CD4-positive, alpha-beta T cell treated with Interleukin-17A for 1 hour (primary cell): ENCODE data around the gene MAGI2.
"Not testable (repeated sequence)": the region's sequence is repeated elsewhere in the genome, so short reads cannot be mapped to it uniquely, and the experiment has no call there.

Experiments
- DNase-seq: peaks from one replicate; pipeline ENCODE4 v3.0.0-alpha.2; 2020

MAGI2 gene

DNA sequence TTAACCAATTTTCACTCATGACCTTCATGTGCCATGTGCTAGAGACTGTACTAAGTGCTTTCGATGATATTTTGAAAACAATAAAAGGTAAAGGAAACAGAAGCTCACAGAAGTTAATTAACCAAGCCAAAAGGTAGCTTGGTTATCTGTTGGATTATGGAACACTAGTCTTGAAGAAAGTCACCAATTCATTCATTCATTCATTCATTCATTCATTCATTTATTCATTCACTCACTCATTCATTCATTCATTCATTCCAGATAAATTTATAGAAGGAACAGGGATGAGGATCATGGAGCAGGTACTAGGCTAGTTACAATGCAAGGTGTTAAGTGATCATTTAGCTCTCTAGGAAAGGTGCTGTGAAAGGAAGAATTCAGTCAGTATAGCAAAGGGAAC lies 322.8 kb downstream of the MAGI2 start:
- no peak for DNase-seq

DNA sequence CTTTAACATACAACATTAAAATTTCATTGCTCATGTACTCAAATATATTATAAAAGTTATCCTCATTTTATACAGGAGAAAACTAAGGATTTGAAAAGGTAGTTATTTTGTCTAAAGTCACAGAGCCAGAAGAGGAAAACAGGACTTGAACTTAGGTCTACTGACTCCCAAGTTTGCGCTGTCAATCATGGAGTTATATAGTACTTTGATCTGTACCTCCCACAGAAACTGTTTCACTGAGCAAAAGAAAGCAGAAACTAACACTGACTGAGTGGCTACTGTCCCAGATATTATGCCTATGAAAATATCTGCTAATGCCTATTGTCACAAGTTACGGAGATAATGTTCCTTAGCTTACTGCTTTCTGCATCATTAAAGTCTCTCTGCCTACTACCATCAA lies 329.1 kb downstream of the MAGI2 start:
- DNase-seq: no peak

DNA sequence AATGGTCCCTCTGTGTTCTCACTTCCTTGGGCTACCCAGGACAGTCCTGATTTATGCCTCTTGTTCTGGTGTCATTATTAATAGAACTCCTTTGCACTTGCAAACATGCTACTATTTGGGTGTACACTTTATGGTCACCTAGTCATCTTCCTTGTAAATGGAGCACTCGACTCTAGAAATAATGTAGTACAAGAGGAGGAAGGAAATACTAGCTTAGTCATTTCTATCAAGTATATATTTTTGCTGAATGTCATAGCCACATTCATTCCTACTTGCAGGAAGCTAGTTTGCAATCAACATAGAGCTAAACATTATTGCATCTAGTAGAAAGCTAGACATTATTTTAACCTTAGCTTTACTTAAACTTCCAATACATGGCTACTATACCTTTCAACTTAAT lies 335.3 kb downstream of the MAGI2 start:
- no peak for DNase-seq

DNA sequence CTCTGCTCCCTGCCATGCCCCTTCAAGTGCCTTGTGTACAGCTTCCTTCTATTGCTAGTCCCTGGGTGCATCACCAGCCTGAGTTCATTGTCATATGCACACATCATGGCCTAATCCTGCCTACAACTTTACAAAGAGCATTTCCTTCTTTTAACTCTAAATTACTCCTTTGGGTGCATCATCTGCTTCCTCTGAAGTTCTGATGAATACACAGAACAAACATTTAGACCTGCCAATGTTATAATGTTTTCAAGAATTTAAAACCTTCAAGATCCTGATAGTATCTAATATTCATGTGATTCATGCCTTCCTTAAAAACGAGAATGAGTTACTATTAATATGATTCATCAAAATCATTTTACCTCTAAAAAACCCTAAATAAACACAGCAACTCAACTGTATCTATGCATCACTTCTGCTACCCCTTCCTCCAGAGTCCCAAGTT lies 357.1 kb downstream of the MAGI2 start:
- DNase-seq: no peak

DNA sequence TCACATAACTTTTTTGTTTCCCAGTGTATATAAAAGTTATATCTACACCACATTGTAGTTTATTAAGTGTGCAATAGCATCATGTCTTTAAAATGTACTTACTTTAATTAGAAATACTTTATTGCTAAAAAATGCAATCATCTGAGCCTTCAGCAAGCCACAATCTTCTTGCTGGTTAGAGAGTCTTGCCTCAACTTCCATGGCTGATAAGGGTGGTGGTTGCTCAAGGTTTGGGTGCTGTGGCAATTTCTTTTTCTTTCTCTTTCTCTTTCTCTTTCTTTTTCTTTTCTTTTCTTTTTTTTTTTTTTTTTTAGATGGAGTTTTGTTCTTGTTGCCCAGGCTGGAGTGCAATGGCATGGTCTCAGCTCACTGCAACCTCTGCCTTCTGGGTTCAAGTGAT lies 360.0 kb downstream of the MAGI2 start:
- no peak for DNase-seq

DNA sequence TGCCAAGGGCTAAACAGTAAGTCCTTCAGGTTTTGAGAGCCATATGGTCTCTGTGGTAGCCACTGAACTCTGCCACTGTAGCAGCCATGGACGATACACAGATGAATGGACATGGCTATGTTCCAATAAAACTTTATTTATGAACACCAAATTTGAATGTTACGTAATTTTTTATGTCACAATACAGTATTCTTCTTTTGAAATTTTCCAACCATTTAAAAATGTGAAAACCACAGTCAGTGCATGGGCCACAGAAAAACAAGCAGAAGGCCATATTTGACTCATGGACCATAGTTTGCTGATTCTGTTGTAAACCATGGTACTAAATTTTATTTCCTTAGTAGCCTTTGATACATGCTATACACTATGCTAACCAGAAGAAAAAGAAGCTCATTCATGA lies 361.8 kb downstream of the MAGI2 start:
- no peak for DNase-seq

DNA sequence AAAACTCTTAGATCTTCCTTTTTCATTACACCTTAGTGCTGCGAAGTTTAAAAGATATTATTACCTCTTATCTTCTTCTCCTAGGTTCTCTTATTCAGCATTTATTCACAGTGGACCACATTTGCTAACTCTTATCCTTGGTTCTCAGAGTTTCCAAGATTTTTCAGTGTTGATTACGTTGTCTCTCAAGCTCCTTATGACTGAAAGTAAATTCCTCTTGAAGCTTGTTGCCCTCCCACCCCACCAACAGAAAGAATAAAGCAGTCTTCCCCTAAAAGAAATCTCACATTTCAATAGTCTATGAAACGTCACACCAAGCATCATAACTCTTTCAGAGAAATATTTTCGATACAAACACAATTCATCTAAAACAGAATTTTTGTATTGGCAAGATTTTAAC lies 362.5 kb downstream of the MAGI2 start:
- no peak for DNase-seq

DNA sequence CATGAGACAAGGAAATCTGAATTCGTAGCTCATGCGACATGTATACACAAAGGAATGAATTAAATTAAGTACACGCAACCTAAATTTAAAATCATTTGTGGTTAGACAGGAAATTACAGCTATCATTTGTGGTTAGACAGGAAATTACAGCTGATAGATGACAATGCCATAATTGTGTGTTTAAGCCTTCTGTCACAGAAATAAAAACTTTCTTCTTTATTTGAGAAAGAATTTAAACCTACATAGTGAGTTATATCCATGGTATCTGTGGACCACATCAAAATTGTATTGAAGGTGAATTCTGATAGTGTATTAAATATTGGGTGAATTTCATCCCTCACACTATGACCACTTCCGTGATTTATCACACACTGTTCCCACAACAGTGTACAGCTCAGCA lies 362.9 kb downstream of the MAGI2 start:
- DNase-seq: no peak

DNA sequence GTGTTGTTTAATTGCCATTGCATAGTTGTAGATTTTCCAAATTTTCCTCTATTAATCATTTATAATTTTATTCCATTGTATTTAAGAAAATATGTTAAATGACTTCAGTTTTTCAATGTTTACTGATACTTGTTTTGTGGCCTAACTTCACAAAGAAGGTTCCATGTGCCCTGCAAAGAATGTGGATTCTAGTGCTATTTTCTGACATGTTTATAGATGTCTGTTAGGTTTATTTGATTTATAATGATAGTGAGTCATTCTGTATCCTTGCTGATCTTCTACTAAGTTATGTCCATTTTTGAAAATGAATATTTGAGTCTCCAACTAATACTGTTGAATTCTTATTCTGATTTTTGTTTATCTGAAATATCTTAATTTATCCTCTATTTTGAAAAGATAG lies 369.0 kb downstream of the MAGI2 start:
- DNase-seq: no peak

DNA sequence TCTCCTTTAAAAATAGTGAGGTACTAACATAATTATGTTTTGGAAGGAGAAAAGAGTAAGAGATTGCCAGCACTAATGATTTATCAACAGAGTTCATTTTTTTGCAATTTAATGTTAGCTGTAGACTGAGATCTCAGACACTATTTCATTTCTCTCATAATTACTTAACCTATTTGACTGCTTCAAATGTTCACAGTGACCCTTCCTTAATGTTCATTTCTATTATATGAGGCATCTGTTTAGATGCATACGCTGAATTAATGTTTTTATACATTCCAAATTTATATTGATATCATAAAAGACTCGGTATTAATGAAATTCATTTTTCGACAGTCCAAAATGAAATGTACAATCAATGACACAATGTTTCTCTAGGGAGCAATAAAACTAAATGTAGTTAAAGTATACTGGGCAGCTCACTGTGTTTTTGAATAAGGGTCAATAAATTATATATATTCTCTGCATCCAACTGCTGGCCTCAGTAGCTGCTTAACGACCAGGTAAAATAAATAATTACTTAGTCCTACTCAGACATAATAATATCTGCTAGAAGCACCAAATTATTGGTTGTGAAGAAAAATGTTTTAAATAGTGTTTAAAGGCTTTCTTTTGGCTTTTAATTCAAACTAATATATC lies 373.4 kb downstream of the MAGI2 start:
- DNase-seq: no peak

DNA sequence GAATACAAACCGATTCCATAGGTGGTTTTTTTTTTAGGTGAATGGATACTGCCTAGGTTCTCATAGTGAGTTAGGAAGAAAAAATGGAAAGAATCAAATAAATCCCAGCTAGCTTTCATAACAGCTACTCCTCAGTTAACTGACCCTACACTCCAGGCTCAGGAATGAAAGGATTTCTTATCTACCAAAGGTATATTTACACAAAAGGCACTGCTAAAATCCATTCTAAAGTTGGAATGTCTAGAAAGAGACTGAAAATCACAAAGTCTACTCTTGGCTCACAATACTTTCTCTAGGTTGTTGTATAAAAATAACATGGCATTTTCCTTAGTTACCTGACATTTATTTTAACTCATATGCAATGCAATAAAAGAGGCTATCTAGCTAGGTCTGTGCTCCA lies 375.2 kb downstream of the MAGI2 start:
- no peak for DNase-seq

DNA sequence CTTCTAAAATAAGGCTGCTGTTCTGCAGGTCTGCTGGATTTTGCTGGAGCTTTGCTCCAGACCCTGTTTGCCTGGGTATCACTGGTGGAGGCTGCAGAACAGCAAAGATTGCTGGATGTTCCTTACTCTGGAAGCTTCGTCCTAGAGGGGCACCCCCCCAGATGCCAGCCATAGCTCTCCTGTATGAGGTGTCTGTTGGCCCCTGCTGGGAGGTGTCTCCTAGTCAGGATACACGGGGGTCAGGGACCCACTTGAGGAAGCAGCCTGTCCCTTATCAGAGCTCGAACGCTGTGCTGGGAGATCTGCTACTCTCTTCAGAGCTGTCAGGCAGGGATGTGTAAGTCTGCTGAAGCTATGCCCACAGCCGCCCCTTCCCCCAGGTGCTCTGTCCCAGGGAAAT lies 382.3 kb downstream of the MAGI2 start:
- DNase-seq: not testable (repeated sequence)

DNA sequence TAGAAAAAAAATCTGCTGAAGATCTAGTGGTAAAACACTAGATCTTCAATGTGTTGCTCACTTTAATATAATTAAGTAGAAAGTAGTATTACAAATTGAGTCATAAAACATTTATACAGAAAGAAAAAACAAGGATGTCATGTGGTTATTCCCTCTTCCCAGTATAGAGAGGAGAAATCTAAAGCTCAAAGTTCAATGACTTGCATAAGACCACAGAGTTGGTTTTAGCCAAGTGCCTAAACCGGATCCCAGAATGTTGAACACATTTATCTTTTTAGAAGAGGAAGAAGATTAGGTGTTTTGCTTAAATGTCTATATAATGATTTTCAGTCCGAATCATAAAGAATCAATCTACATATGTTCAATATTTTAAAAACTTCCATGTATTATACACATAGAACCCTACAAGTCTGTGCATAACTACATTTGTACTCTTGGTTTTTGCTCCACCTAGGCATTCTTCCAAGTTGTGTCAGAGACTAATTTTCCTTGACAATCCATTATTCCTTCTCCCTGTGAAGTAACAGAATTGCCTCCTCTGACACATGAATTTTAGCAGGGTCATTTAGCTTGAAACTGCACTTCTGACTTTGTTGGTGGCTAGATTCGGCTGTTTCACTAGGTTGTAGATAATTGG lies 389.2 kb downstream of the MAGI2 start:
- DNase-seq: no peak

DNA sequence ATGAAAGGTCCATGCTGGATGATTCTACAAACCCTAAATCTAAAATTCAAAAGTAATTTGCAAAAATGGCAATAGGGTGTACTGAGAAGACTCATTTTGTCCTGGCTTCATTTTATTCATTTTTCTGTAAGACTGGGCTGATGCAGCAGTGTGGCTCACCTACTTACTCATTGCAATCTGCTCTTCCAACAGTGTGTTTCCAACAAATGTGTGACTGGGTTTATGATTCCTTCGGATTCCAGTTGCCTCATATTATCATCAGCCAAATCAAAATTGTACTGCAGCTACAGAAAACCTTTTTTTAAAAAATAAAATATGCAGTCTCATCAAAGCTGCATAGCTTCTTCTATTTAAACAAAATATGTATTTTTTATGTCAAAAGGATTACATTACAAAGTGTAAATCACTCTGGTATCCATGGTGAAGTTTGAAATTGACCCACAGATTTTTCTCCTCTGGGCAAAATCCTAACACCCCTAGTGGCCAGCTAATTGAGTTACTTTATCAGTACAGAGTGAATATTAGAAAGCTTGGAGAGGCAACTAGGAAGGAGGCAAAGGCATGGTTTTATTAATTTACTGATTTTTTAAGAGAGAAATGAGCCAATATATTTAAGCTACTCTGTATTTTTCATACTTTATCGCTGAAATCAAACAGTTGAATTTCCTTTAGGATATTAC lies 390.3 kb downstream of the MAGI2 start:
- DNase-seq: no peak

DNA sequence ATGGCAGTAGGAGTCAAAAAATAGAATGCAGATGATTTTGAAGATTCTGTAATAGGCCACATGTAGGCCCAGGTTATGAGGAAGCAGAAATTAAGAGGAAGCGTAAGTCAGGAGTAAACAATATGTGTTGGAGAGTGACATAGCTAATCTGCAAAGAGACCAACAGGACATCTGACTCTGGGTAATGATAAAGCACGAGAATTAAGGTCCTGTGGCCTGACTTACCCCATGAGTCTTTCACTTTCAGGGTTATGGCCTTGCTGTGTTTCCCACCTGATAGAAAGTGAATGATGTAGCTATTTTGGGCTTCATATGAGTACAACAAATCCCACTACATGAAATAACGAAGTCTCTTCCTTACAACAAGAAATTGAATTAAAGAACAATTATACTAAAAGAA lies 393.0 kb downstream of the MAGI2 start:
- no peak for DNase-seq

DNA sequence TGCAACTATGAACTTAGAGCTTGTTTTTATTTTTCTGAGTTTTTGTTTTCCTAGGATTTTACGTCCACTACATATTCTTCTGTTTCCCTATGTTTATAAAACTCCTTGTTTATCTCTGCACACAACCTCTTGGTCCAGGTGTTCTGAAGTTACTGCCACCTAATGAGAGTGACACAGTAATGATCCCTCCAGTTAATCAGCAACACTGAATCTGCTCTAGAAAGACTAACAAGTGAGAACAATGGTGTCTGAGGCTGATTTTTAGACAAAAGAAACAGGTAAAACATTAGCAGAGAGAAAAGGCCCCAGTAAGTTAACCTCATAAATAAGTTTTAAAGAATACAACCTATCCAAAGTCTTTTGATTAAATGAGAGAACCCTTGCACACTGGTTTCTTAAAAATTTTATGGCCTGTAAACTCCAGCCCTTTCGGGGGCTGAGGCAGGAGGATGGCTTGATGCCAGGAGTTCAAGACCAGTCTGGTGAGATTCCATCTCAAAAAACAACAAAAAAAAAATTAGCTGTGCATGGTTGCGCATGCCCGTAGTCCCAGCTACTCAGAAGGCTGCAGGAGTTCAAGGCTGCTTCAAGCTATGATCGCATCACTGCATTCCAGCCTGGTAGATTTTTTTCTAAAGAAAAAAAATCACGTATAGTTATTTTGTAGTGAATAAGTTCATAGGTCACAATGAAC lies 397.6 kb downstream of the MAGI2 start:
- DNase-seq: no peak

DNA sequence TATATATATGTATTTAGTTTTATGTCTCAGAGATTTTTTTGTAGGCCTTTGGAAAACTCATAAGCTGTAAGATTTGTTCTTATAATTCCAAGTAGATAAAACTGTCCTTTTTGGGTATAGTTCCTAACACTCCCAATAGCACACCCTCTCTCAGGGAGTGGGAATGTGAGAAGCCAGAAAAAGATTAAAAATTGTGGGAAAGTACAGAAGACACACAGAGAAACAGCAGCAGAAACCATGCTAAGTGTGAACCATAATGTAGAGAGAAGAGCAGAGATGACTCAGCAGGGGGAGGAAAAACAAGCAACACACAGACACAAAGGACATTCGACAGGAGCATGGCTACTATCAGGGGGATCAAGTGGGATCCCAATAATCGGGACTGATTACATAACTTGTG lies 401.6 kb downstream of the MAGI2 start:
- DNase-seq: no peak

DNA sequence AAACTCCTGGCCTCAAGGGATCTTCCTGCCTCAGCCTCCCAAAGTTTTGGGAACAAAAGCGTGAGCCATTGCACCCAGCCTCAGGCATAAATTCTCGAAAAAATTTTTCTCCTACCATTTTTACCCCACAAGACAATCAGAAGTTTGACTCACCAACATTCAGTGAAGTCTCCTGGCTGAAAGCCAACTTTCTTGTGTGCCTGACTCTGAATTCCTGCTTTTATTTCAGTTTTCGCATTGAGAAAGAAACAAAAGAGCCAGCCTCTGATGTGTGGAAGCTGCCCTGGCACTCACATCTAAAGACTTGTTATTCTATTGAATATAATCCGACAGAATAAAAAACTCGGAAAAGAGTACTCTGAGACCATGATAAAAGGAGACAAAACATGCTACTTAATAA lies 402.9 kb downstream of the MAGI2 start:
- DNase-seq: no peak

DNA sequence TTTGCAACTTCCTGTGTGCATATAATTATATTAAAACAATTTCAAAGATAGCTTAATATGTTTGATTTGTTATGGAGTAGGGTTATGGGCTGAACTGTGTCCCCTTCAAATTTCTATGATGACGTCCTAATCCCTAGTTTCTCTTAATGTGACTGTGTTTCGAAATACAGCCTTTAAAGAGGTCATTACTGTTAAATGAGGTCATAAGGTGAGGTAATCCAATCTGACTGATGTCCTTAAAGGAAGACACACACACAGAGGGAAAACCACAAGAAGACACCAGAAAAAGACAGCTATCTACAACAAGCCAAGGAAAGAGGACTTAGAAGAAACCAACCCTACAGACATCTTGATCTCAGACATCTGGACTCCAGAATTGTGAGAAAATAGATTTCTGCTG lies 407.4 kb downstream of the MAGI2 start:
- DNase-seq: no peak

DNA sequence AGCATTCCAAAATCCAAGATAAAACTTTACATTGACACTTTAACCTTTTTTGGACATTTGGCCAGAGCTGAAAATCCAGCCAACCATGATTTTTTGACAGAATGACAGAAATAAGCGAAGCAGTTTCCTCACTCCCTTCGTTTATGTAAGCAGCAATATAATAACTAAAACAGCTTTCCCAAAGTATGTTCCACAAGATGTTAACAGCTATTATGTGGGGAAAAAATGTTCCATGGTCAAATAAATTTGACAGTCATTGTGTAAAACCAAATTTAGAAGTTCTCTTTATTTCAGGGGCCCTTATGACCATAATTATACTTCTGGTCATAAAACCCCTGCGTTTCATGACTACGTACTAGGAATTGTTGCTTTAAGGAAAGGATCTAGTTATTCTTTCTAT lies 416.5 kb downstream of the MAGI2 start:
- DNase-seq: no peak

DNA sequence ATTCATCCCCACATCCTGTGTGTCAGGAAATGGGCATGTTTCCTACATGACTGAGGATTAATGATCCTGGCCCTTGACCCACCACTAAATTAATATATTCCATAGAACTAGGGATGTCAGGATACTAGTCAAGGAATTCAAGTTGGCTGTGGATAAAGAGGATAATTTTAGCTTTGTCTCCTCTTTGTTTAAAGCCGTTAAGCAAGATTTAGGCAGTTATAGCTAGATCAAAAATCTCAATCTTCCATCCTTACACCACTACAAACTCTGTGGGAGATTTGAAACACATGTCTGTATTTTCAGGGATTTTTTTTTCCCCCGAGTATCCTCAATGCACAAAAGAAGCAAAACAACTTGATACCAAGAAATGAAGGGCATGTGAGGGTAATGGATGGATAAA lies 417.1 kb downstream of the MAGI2 start:
- no peak for DNase-seq

DNA sequence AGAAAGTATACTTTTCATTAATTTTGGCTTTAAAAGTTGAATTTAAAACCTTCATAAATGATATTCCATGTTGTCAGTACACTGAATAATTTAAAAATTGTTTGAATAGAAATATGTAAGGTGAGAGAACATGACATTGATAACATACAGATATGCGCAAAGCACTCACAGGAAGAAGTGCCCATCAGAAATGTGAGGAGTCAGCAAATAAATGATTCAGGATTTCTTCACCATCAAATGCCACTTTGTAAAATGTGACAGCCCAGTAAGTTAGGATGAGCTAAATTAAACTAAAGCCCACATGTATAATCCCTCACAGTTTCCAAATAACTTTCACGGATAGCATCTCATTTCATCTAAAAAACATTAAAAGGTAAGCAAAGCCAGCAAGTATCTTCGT lies 417.6 kb downstream of the MAGI2 start:
- no peak for DNase-seq

DNA sequence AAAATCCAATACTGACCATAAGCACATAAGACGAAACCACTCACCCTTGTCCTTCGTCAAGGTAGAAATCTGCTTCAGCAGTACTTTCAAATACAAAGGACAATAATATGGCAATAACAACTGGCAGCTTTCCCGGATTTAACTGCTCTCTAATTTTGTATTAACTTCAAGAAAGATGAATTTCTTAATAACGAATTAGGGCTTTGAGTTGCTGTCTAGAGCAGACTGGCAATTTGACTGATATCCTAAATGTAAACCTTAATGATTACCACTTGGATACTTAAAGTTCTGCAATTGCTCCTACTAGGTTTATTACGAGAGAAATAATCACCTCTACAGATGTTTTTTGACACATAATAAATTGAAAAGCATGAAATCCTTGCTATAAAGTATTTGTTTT lies 418.7 kb downstream of the MAGI2 start:
- no peak for DNase-seq

DNA sequence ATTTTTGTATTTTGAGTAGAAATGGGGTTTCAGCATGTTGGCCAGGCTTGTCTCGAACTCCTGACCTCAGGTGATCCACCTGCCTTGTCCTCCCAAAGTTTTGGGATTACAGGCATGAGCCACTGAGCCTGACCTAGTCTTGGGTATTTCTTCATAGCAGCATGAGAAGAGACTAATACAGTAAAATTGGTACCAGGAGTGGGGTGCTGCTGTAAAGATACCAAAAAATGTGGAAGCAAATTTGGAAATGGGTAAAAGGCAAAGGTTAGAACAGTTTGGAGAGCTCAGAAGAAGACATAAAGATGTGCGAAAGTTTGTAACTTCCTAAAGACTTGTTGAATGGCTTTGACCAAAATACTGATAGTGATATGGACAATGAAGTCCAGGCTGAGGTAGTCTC lies 433.8 kb downstream of the MAGI2 start:
- DNase-seq: not testable (repeated sequence)
